ENCODE results near the gene DOCK2.
A peak's percentile ranks its signal among the peaks of the same experiment; 100 is the strongest.

DOCK2 gene

DNA sequence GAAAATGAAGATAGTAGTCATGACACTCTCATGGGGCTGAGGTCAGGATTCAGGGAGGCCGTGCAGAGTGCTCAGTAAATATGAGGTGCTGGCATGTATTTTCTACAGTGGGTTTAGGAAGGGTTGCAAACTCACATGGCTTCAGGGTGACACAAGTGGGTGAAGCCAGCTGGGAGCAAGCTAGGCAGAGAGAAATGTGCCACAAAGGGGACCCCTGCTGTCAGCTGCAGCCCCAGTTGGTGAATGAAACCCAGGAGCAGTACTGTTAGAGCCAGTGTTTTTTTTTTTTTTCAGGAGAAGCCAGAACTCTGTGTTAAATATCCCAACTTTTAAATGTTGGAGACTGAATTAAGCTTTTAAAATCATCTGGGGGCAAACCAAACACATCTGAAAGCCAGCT is 267.9 kb downstream of the DOCK2 start:
- DNase-seq (ENCODE audit: low spot score): no peak

DNA sequence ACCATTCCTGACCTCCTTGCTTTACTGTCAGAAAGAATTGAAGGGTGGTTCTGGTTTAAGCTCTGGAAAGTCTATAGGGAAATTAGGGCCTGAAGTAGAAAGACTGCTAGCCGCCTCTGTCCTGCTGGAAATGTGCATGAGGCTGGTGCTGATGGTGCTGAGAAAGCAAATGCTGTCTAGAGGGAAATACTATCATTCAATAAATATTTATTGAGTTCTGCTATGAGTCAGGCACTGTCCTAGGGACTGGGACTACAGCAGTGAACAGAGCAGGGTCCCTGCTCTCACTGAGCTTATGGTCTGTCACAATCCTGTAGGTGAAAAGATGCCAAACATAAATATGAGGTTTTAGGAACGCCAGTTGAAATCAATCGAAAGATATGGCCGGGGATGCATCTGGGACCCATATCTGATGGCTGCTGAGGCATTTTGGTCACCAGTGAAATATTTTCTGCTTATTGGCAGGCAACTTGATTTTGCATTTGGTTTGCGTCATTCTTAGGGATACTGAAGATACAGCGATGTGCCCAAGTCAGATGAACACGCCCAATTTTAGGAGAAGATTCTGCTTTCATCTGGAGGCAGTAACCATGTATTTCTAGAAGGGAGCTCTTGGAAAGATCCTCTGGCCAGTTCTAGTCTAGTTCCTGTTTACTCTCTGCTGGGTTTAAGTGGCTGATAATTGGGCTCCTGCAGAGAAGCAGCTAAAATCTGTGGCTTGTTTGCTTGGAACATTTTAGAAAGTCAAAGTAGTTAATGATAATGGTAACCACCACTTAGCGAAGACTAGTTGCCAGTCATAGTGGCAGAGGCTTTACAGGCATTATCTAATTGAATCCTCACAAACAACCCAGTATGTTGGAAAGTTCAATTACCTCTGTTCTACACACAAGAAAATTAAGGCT is 269.9 kb downstream of the DOCK2 start:
- no peak for DNase-seq (ENCODE audit: low spot score)

DNA sequence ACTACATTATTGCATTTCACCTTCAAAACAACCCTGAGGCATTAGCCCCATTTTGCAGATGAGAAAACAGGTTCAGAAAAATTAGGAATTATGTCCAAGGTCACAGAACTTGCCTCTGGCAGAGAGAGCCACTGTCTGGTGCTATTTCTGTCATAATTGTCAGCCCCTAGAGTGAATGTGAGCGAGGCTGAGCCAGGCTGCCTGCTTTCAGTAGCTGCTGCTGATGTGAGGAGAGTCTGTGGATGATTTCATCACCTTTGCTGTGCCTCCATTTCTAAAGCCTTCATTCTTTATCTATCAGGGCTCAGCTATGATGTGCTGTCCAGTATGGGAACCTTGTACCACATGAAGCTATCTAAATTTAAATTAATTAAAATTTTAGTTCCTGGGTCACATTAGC is 271.8 kb downstream of the DOCK2 start:
- DNase-seq (ENCODE audit: low spot score): no peak

DNA sequence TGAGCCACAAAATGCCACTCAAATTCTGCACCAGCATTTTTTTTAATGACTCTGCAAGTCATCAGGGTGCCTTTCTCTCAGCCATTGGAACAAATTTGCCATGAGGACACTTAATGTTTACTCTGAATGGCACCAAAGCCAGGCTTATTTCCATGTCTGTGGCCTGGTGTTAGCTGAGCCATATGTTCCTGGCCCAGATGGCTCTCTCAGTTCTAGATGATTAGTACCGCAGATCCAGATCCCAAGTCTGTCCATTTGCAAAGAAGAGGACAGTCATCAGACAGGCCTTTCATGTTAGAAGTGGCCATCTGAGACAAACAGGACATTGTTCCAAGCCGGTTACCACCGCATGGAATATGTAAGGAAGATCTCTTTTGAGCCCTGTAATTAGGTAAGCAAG is 272.9 kb downstream of the DOCK2 start:
- peak; percentile 88 for DNase-seq (ENCODE audit: low spot score)

DNA sequence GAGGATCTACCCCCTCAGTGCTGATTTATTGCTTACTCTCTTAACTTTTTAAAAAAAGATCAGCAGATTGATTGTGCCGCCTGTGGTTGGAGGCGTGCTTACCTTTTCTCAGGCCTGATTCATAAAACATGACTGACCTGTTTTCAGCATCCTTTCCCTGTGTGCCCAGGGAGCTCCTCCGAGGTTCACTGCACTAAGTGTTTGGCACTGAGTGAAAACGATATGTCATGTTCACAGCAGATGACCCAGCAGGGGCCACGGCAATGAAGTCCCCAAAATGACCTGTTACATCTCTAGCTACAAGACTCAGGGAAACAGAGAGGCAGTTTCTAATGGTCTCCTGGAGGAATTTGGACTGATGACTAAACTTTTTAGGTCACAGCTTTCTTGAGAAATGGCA is 273.3 kb downstream of the DOCK2 start:
- DNase-seq (ENCODE audit: low spot score): peak; percentile 75

DNA sequence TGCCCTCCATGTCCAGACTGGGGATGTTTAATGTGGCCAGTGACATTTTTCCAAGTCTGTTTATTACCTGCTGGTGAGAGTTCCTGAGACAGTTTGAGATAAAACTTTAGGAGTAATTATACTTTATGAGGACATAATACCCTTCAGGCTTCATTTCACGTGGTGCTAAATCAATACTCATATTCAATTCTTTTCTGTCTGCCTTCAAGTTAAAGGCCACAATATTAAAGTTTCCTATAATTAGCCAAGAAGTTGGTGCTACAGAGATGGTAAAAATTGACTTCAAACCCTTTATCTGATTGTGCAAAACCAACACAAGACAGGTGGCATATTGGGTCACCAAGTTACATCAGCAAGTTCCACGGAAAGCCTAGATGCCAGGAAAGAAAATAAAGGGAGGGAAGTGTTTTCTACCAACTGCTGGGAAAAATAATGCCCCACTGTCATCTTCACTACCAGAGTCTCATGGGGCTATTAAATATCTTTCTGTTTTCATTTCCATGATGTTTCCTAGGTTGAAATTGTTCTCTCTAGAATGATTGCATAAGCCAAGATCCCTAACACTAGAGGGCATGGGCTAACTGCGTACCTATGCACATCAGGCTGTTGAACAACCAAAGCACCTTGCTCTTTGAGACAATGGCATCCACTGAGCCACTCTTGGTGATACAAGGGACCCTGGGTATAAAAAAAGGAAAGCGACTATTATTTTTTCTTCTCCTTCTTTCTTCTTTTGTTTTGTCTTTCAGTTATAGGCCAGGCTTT is 274.6 kb downstream of the DOCK2 start:
- DNase-seq (ENCODE audit: low spot score): no peak

DNA sequence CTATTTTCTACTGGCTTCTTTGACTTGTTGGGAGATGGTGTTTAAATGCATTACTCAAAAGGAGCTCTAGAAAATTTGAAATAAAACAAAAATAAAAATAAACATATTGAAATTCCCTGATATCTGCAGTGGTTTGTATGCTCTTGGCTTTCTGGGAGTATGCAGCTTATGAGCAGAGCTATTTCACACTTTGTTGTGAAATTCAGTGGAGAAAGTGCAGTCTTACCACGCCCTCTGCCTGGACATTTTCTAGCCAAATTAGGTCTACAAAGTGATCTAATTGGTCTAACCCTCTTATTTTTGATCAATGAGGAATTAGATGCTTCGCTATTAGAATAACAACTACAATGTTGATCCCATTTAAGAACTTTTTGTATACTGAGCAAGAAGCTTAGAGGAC is 276.4 kb downstream of the DOCK2 start:
- no peak for DNase-seq (ENCODE audit: low spot score)

DNA sequence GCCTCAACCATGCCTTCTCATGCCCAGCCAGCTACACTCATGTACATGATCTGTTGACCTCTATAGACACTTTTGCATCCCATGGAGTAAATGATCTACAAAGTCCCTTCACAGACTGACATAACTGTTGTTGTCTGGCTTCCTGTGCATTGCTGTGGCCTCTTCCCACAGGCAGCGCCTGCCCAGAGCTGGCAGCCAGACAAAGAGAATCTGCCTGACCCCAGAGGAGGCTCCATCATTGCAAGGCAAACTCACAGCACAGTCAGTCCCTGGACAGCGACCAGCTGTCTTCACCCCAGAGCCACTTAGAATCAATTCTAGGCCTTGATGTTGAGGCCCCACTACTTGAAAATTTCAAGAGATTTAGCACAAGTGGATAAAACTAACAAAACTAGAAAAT is 277.7 kb downstream of the DOCK2 start:
- DNase-seq (ENCODE audit: low spot score): peak; percentile 12

DNA sequence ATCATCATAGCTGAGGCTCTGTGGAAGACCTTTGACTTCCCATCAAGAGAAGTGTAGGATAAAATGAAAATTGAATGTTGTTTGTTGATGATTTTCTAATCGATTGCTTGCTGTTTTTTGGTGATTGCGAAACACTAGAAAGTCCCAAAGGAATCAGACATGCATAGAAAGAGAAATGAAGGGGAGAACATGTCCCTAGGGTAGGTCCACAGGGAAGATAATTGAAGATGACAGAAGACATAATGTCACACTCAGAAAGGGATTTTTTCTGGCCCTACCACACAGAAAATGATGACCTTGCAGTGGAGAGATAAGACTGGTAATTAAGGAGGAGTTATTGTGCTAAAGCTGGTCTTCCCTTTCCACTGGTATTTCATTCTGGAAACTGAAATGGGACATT is 280.4 kb downstream of the DOCK2 start:
- DNase-seq (ENCODE audit: low spot score): no peak

DNA sequence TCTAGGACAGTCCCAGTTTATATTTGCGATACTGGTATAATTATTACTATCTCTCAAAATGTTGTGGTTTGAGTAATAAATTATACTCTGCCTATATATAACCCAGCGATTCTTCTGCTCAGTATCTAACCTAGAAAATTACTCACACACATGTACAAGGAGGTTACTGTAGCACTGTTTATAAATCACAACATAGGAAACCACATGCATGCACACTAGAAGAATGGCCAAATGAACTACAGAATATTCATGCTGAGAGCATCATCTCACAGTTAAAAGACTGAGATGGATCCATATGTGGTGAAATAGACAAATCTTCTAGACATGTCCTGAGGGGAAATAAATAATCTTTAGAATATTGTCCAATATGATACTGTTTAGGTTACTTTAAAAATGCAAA is 281.2 kb downstream of the DOCK2 start:
- DNase-seq (ENCODE audit: low spot score): no peak

DNA sequence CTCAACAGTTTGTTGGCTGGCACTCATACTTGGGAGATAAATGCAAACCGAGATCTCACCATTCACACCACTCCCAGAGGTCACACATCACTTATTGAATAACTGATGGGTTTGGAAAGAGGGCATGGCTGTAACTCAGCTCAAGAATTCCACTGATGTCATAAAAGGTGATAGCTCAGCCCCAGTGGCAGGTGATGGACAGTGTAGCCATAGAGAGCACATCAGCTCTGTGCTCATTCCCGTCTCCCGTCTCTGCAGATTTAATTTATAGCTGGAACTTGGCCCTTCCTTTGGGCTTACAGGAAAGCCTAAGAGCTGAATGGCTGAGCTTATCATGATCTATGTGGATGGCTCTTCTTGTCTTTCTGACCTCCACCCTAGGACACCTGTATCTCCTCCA is 283.4 kb downstream of the DOCK2 start:
- no peak for DNase-seq (ENCODE audit: low spot score)

DNA sequence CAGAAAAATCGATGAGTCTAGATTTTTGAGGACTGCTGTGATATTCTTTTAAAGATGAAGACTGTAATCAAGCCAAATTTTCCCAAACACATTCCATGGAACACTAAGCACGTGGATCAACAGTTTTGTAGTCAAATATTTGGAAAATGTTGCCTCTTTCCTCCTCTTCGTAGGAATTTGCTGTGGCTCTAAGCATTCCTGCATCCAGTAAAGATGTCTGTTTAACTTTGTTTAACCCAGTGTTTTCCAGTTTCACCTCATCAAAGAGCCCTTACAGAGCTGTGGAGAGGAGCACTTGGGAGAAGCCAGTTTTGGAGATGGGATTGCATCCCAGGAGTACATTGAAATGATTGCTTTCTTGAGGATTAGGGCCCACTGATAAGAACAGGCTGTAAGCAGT is 284.3 kb downstream of the DOCK2 start:
- no peak for DNase-seq (ENCODE audit: low spot score)

DNA sequence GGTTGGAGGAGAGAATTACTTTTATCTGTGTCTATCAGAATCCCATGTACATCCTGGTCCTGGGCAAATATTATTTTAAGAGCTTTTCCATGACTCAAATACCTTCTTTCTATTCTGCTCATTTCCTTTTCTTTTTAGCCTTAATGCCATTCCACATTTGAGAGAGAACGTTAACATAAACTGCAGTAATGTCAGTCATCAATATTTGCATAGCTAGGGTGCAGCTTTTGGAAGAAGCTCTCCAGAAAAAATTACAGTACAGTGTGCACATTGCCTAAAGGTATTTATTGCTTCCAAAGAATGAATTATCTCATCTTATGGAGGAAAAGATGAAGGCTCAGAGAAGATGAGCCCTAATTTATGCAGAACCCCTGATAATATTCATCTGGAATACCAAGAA is 284.9 kb downstream of the DOCK2 start:
- DNase-seq (ENCODE audit: low spot score): no peak

DNA sequence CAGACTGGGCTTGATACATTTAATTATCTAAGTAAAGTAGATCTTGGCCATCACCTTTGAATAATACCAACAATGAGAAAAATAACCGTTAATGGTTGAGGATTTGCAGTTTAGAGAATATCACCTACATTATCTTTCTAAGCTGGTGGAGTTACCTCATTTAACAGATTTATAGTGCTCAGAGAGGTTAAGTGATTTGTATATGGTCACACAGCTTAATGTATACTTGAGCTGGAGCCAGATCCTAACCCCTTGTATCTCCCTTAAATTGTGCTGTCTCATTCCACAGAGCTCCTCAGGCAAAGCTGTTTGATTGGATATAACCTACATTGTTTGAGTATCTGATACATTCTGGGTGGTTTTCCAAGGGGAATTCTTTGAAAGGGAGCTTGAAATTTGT is 285.4 kb downstream of the DOCK2 start:
- no peak for DNase-seq (ENCODE audit: low spot score)

DNA sequence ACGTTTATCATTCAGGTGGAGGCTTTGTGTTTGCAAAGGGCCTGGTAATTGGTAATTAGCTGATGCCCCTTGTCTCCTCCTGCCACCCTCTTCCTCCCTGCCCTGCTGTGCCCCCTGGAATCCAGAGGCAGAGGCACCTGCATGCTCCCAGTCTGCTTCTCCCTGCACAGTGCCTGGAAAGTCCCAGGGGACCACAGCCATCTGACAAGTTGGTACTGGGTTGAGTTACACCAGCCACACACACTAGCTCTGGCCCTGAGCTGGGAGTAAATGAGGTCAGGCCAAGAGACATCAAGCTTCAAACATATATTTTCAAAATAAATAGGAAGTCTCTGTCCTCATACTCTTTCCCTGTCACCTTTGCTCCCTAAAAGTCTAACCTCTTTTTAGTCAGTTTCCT is 286.9 kb downstream of the DOCK2 start:
- no peak for DNase-seq (ENCODE audit: low spot score)

DNA sequence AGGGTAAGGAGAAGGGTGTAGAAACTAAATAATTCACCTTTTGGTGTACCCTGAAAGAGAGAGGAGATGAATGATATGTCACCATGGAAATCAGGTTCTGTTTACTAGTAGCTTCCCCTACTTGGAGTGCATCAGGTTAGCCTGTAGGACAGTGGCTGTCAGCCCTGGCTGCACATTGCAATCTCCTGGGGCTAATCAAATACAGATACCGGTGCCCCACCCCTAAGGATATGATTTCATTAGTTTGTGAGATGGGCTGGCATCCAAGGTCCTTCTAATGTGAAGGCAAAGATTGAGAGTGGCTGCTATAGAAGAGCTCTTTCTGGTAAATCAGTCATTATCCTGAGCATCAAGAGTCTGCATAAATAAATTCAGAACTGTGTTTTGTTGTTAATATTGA is 296.1 kb downstream of the DOCK2 start:
- DNase-seq (ENCODE audit: low spot score): no peak

DNA sequence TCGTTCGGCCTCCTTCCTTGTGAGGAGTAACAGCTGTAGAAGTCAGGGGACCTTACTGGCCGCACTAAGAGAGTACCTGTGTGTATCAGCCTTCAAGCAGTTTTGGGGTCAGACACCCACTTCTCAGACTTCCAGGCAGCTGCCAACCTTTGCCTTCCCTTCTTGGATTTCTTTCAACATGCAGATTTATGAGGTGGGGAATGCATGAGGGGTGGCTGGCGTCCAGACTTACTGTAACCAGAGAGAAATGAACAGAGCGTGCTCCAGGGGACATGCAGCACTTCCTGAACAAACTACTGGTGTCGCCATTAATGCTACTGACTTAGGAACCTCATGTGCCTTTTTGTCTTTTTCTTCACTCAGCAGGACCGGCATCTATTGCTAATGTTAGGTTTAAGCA is 296.5 kb downstream of the DOCK2 start:
- DNase-seq (ENCODE audit: low spot score): no peak

DNA sequence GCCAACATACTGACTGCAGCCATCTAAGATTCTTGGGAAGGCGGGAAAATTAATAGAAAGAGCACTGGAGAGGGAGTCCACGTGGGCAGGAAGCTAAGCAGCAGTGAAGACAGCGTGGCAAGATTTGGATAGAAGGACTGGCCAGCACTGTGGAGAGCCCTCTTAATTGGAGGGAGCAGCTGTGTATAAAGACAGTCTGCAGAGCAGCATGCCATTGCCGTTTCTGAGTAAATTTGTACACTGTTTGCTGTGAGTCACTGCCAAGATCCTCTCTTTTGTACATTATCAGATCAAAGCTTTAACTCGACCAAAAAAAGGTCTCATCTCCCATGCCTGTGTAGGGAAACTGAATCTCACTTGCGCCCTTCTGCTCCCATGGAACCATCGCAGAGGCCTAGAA is 297.9 kb downstream of the DOCK2 start:
- DNase-seq (ENCODE audit: low spot score): no peak

DNA sequence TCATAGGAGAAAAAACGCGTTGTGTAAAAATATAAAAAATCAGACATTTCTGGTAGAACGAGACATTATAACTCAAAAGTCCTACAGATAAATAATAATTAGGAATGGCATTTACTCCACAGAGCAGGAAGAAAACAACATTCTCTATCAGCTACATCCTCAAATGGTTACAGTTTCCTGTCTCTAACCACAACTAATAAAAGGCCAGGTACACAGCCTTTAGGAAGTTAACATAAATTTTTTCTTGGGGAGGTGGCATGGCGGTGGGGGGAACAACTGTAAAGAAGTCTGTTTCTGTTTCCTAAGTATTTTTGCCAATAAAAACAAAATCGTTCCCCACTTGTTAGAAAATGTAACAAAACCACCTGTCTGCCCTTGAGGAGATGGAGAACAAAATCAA is 298.7 kb downstream of the DOCK2 start:
- no peak for DNase-seq (ENCODE audit: low spot score)

DNA sequence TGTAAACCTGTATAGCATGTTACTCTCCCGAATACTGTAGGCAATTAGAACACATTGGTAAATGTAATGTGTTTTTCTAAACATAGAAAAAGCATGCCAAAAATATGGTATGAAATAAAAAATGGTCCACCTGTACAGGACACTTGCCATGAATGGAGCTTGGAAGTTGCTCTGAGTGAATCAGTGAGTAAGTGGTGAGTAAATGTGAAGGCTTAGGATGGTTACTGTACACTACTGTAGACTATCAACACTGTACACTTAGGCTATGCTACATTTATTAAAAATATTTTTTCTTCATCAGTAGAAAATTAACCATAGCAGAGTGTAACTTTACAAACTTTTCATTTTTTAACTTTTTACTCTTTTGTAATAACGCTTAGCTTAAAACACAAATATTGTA is 301.4 kb downstream of the DOCK2 start:
- no peak for DNase-seq (ENCODE audit: low spot score)

DNA sequence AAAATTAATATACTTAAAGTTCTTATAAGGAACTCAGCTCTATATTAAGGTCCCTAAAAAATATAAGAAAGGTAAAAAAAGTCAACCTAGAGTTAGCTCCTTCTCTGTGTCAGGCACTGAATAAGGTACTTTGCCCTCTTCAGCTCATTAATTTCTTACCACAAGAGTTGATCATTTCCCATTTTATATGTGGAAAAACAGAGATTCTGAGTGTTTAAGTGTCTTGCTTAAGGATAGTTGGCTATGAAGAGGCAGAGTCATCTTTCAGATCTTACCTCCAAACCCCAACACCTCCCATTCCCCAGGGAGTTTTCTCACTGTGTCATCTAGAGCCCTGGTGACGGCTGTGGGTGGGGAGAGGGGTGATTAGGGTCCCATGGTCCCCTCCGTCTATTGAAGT is 302.7 kb downstream of the DOCK2 start:
- DNase-seq (ENCODE audit: low spot score): no peak

DNA sequence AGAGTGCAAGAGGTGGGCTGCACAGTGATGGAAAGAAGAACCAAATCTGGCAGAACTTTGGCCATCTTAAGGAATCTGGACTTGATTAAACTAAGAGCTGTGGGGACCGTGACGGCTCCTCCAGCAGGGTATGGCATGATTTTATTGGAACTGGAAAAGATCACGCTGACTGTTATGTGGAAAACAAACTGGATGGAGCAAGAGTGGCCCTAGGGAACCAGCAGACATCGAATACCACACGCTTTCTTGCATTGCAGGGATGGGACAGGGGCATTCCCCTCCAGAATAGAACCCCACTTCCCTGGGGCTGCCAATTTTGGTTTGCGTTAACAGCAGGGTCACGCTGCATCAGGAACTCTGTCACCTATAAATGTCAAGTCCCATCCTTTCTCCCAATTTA is 304.5 kb downstream of the DOCK2 start:
- DNase-seq (ENCODE audit: low spot score): no peak

DNA sequence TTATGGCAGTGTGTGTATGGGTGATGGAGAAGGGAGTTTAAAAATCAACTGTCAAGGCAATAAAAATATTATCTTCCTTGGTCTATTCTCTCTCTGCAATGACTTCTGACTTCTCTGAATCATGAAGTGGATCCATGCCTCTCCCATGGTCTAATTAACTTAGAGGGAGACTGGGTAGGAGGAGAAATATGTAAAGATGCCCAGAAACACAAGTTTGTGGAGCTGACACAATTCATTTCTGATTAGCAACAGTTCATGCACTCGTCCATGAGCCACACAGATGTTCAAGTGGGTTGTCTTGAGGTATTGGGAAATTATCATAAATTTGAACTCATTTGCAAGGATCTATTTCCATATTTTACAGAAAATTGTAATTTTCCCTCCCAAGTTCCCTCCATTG is 305.1 kb downstream of the DOCK2 start:
- DNase-seq (ENCODE audit: low spot score): no peak

DNA sequence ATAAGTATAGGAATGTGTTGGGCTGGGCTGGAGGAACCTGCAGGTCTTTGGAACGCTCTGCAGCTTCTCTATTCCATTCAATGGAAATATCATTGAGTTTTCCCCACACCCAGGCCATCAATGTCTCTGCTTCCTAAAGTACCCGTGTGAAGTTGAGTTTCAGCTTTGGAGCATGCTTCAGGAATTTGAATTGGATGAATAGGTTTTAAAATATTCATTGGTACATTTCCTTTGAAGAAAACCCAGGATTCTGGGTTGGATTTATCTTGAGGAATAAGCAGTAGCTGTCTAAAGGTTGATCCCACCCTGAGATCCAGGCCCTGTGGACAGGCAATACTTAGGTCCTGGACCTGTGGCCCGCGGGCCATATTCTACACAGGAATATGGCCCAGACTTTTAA is 306.0 kb downstream of the DOCK2 start:
- DNase-seq (ENCODE audit: low spot score): no peak
